CD8-positive, alpha-beta memory T cell (primary cell): ENCODE measurements around the gene HAGH. TPM values are rescaled to one million over a fixed set of nuclear protein-coding genes. Genes with fewer than 3 reads are reported as not detected.
A peak's percentile ranks its signal among the peaks of the same experiment; 100 is the strongest.

Source experiments
- CTCF ChIA-PET: fragments of 350-600 bp; sonication (Branson Sonifier 250); formaldehyde crosslinking; loops from one replicate; lab custom pipeline; 2021; ENCODE audit warnings: antibody characterized with exemption; lab: Charles Lee
- POLR2A ChIA-PET: fragments of 350-600 bp; sonication (Branson Sonifier 250); formaldehyde crosslinking; loops from one replicate; lab custom pipeline; 2021; ENCODE audit warnings: antibody characterized with exemption; lab: Charles Lee
- DNase-seq, 5 donors: peaks; one replicate each; pipeline versions ENCODE4 v3.0.0 to v3.0.0-alpha.2; 2020 to 2022; ENCODE audit warnings: mixed read lengths in 1 of 5
- H3K27ac ChIP-seq: one replicate; pipeline ENCODE4 v1.7.0; 2013; ENCODE audit warnings: low read depth, mild to moderate bottlenecking, low read length, moderate library complexity
- H3K27me3 ChIP-seq: 2 replicates; pipeline ENCODE4 v1.7.0; 2013; ENCODE audit warnings: low read length, mild to moderate bottlenecking; ENCODE audit not compliant: insufficient read depth, poor library complexity, severe bottlenecking
- H3K36me3 ChIP-seq: 2 replicates; pipeline ENCODE4 v1.7.0; 2013; ENCODE audit warnings: mild to moderate bottlenecking, low read length, moderate library complexity; ENCODE audit not compliant: insufficient read depth
- H3K4me1 ChIP-seq: 2 replicates; pipeline ENCODE4 v1.7.0; 2013; ENCODE audit warnings: mild to moderate bottlenecking, low read length, moderate library complexity; ENCODE audit not compliant: insufficient read depth
- H3K4me3 ChIP-seq: 2 replicates; pipeline ENCODE4 v1.7.0; 2013; ENCODE audit warnings: mild to moderate bottlenecking, low read length
- H3K9me3 ChIP-seq: 2 replicates; pipeline ENCODE4 v1.7.0; 2013; ENCODE audit warnings: mild to moderate bottlenecking, low read length
- H3K27ac Mint-ChIP-seq, 8 donors: one replicate each; pipeline ENCODE4 v1.8.0; 2020 to 2021; ENCODE audit warnings: mixed read lengths in 8 of 8, mild to moderate bottlenecking in 6 of 8, inconsistent platforms in 3 of 8, moderate library complexity in 3 of 8
- H3K27me3 Mint-ChIP-seq, 2 donors: one replicate each; pipeline ENCODE4 v1.8.0; 2020 to 2021; ENCODE audit warnings: mixed read lengths in 2 of 2, mild to moderate bottlenecking in 1 of 2, moderate library complexity in 1 of 2
- H3K36me3 Mint-ChIP-seq, 3 donors: one replicate each; pipeline ENCODE4 v1.8.0; 2020 to 2021; ENCODE audit warnings: mixed read lengths in 3 of 3, inconsistent platforms in 1 of 3, mild to moderate bottlenecking in 1 of 3
- H3K4me1 Mint-ChIP-seq, 3 donors: one replicate each; pipeline ENCODE4 v1.8.0; 2020 to 2021; ENCODE audit warnings: mixed read lengths in 3 of 3, inconsistent platforms in 1 of 3, mild to moderate bottlenecking in 1 of 3
- H3K4me3 Mint-ChIP-seq, 7 donors: one replicate each; pipeline ENCODE4 v1.8.0; 2020 to 2021; ENCODE audit warnings: mixed read lengths in 7 of 7, mild to moderate bottlenecking in 6 of 7, moderate library complexity in 4 of 7, inconsistent platforms in 2 of 7
- H3K9me3 Mint-ChIP-seq, 5 donors: one replicate each; pipeline ENCODE4 v1.8.0; 2020 to 2022; ENCODE audit warnings: mixed read lengths in 5 of 5, mild to moderate bottlenecking in 3 of 5, moderate library complexity in 2 of 5, inconsistent platforms in 1 of 5
- polyA plus RNA-seq: library from polyadenylated mRNA; unstranded; fragments of 300-500 nt; fragmentation: Illumina TruSeq; gene quantifications from one replicate; pipeline ENCODE4 v1.2.3, GENCODE V29; 2021
- total RNA-seq, 2 experiments: library from RNA; stranded (reverse); gene quantifications; one replicate each; pipeline ENCODE4 v1.2.3, GENCODE V29; 2021

HAGH gene
- total and polyA plus RNA-seq, 3 experiments from 2014 or later: 41.2 to 54.3 (median 44.5) TPM

- no peaks in the 10 kb centered on the region for H3K36me3 ChIP-seq
- Mint-ChIP-seq H3K27me3 (no peaks in the 10 kb centered on the region), H3K4me3 (peak overlapping the region; percentile 29 to 73 (median 53)), H3K27ac (peak overlapping the region in 5 of 8 donors; percentile 19 to 95 (median 36)), H3K36me3 (peaks cover 0 to 25% (median 2%) of the 10 kb centered on the region in 3 donors), H3K9me3 (no peaks in the 10 kb centered on the region), H3K4me1 (peaks cover 32 to 62% (median 50%) of the 10 kb centered on the region in 3 donors)
- H3K4me3 ChIP-seq: no peak overlapping the region
- no peaks in the 10 kb centered on the region for H3K27me3 ChIP-seq
- DNase-seq: no peak
- POLR2A ChIA-PET: no interaction called here
- H3K9me3 ChIP-seq: no peaks in the 10 kb centered on the region
- H3K4me1 ChIP-seq: peaks cover 36% of the 10 kb centered on the region
- CTCF ChIA-PET: no interaction called here
- H3K27ac ChIP-seq: peak overlapping the region; percentile 7
Observed at GRCh38 chr16:1828645-1829410, 2.2 kb upstream of the HAGH start.

- Histone ChIP-seq H3K27me3 (no peaks in the 10 kb centered on the region), H3K4me3 (peak overlapping the region; percentile 75), H3K36me3 (peaks cover 12% of the 10 kb centered on the region), H3K4me1 (peaks cover 39% of the 10 kb centered on the region), H3K27ac (peak overlapping the region; percentile 73), H3K9me3 (no peaks in the 10 kb centered on the region)
- ChIA-PET POLR2A (interaction anchor here (0.7 to 1.2 kb wide), 2 partner anchors 43 to 222 kb away, joined by 4 to 9 read pairs; partner anchors contain the start of genes NTHL1, NUBP2, SPSB3 and TSC2), CTCF (interaction anchor here (1.2 to 1.4 kb wide), 3 partner anchors 43 to 120 kb away, joined by 3 to 5 read pairs (median 3); partner anchors contain the start of genes MAPK8IP3, NUBP2 and SPSB3)
- Mint-ChIP-seq H3K27me3 (no peaks in the 10 kb centered on the region), H3K4me3 (peak overlapping the region; percentile 82 to 96 (median 83)), H3K36me3 (peaks cover 0 to 37% (median 2%) of the 10 kb centered on the region in 3 donors), H3K27ac (peak overlapping the region; percentile 66 to 95 (median 88)), H3K4me1 (peaks cover 32 to 62% (median 51%) of the 10 kb centered on the region in 3 donors), H3K9me3 (no peaks in the 10 kb centered on the region)
- DNase-seq: peak in 3 of 5 donors; percentile 12 to 82 (median 66)
Observed at GRCh38 chr16:1825864-1826690, 548 bp downstream of the HAGH start.

GRCh38 chr16:1825381-1825863 is 1.2 kb downstream of the HAGH start:
- peak overlapping the region; percentile 59 for H3K27ac ChIP-seq
- CTCF ChIA-PET: interaction anchor here (1.2 kb wide), 1 partner anchor 120 kb away, joined by 5 read pairs; the partner anchor contains the start of gene MAPK8IP3
- no peak for DNase-seq

GRCh38 chr16:1823821-1824220 is 2.8 kb downstream of the HAGH start:
- CTCF ChIA-PET: no interaction called here
- no peaks in the 10 kb centered on the region for H3K27me3 Mint-ChIP-seq
- POLR2A ChIA-PET: no interaction called here
- Histone ChIP-seq H3K27me3 (no peaks in the 10 kb centered on the region), H3K9me3 (no peaks in the 10 kb centered on the region), H3K36me3 (peaks cover 12% of the 10 kb centered on the region), H3K4me3 (no peak overlapping the region), H3K4me1 (peaks cover 33% of the 10 kb centered on the region), H3K27ac (no peak overlapping the region)
- no peaks in the 10 kb centered on the region for H3K9me3 Mint-ChIP-seq
- peak overlapping the region in 5 of 7 donors; percentile 31 to 59 (median 54) for H3K4me3 Mint-ChIP-seq
- peak overlapping the region in 4 of 8 donors; percentile 54 to 87 (median 66) for H3K27ac Mint-ChIP-seq
- peaks cover 0 to 44% (median 0%) of the 10 kb centered on the region in 3 donors for H3K36me3 Mint-ChIP-seq
- peaks cover 25 to 44% (median 36%) of the 10 kb centered on the region in 3 donors for H3K4me1 Mint-ChIP-seq
- DNase-seq: no peak

More at GRCh38 chr16:1825381-1825863, 1.2 kb downstream of the HAGH start:
- Histone ChIP-seq H3K4me3 (peak overlapping the region; percentile 75), H3K27me3 (no peaks in the 10 kb centered on the region), H3K9me3 (no peaks in the 10 kb centered on the region), H3K36me3 (peaks cover 12% of the 10 kb centered on the region), H3K4me1 (peaks cover 39% of the 10 kb centered on the region)
- Mint-ChIP-seq H3K27me3 (no peaks in the 10 kb centered on the region), H3K36me3 (peaks cover 0 to 39% (median 0%) of the 10 kb centered on the region in 3 donors), H3K9me3 (no peaks in the 10 kb centered on the region), H3K4me1 (peaks cover 32 to 58% (median 48%) of the 10 kb centered on the region in 3 donors), H3K27ac (peak overlapping the region; percentile 66 to 95 (median 88)), H3K4me3 (peak overlapping the region; percentile 82 to 88 (median 83))
- POLR2A ChIA-PET: interaction anchor here (0.7 to 1.2 kb wide), 2 partner anchors 42 to 223 kb away, joined by 4 to 9 read pairs; partner anchors contain the start of genes NTHL1, NUBP2, SPSB3 and TSC2

- Histone ChIP-seq H3K4me3 (no peak overlapping the region), H3K27me3 (no peaks in the 10 kb centered on the region), H3K36me3 (peaks cover 12% of the 10 kb centered on the region), H3K27ac (no peak overlapping the region), H3K4me1 (peaks cover 27% of the 10 kb centered on the region), H3K9me3 (no peaks in the 10 kb centered on the region)
- no peak for DNase-seq
- Mint-ChIP-seq H3K4me3 (no peak overlapping the region), H3K9me3 (no peaks in the 10 kb centered on the region), H3K27ac (no peak overlapping the region), H3K27me3 (no peaks in the 10 kb centered on the region), H3K4me1 (peaks cover 22 to 35% (median 28%) of the 10 kb centered on the region in 3 donors), H3K36me3 (peaks cover 0 to 47% (median 0%) of the 10 kb centered on the region in 3 donors)
- CTCF ChIA-PET: interaction anchor here (1.5 kb wide), 1 partner anchor 10 kb away, joined by 5 read pairs; no protein-coding TSS in a partner anchor
- POLR2A ChIA-PET: no interaction called here
Observed at GRCh38 chr16:1822801-1823200, 3.8 kb downstream of the HAGH start.

- CTCF ChIA-PET: interaction anchor here (1.5 kb wide), 1 partner anchor 9 kb away, joined by 5 read pairs; no protein-coding TSS in a partner anchor
Observed at GRCh38 chr16:1821861-1822611, 4.6 kb downstream of the HAGH start.

DNA sequence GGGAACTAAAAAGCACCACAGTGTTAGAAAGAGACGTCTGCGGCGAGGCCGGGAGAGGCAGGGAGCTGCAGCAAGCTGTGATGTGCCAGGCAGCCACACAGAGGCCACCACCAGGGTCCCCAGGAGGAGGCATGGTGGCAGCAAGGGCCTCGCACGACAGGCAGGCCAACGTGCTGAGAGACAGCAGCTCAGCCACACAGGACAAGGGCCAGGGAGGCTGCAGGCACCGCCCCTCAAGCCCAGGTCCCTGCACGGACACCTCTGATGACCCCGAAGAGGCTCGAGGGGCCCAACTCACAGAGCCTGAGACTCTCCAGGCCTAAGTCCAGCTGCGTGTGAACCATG is 5.7 kb downstream of the HAGH start:
- DNase-seq: no peak
- no peak overlapping the region for H3K4me3 ChIP-seq
- no peak overlapping the region for H3K4me3 Mint-ChIP-seq
- H3K27ac ChIP-seq: no peak overlapping the region
- peaks cover 18% of the 10 kb centered on the region for H3K36me3 ChIP-seq
- H3K36me3 Mint-ChIP-seq: peaks cover 0 to 55% (median 0%) of the 10 kb centered on the region in 3 donors
- ChIA-PET POLR2A (no interaction called here), CTCF (no interaction called here)
- no peaks in the 10 kb centered on the region for H3K27me3 ChIP-seq
- H3K27ac Mint-ChIP-seq: no peak overlapping the region
- no peaks in the 10 kb centered on the region for H3K9me3 ChIP-seq
- peaks cover 23% of the 10 kb centered on the region for H3K4me1 ChIP-seq
- no peaks in the 10 kb centered on the region for H3K27me3 Mint-ChIP-seq
- H3K4me1 Mint-ChIP-seq: peaks cover 13 to 23% (median 19%) of the 10 kb centered on the region in 3 donors
- H3K9me3 Mint-ChIP-seq: no peaks in the 10 kb centered on the region

More at GRCh38 chr16:1821861-1822611, 4.6 kb downstream of the HAGH start:
- POLR2A ChIA-PET: no interaction called here
- Histone ChIP-seq H3K4me1 (peaks cover 23% of the 10 kb centered on the region), H3K36me3 (peaks cover 12% of the 10 kb centered on the region), H3K27ac (no peak overlapping the region), H3K27me3 (no peaks in the 10 kb centered on the region), H3K4me3 (no peak overlapping the region), H3K9me3 (no peaks in the 10 kb centered on the region)
- H3K4me1 Mint-ChIP-seq: peaks cover 14 to 27% (median 20%) of the 10 kb centered on the region in 3 donors
- no peak for DNase-seq
- no peak overlapping the region for H3K4me3 Mint-ChIP-seq
- H3K27ac Mint-ChIP-seq: peak overlapping the region in 2 of 8 donors; percentile 24 to 71
- H3K27me3 Mint-ChIP-seq: no peaks in the 10 kb centered on the region
- peaks cover 0 to 49% (median 0%) of the 10 kb centered on the region in 3 donors for H3K36me3 Mint-ChIP-seq
- H3K9me3 Mint-ChIP-seq: no peaks in the 10 kb centered on the region
